Hindlimb muscle (tissue), 1 donor: ENCODE measurements around the gene TIMM23. TPM values are rescaled to one million over a fixed set of nuclear protein-coding genes. Genes with fewer than 3 reads are reported as not detected.
"Not testable (repeated sequence)": the region's sequence is repeated elsewhere in the genome, so short reads cannot be mapped to it uniquely, and the experiment has no call there.

ENCODE experiments used
- DNase-seq: peaks from one replicate; pipeline ENCODE4 v3.0.0-alpha.2; 2013
- polyA plus RNA-seq: library from polyadenylated mRNA; unstranded; fragments of 120-200 nt; gene quantifications from one replicate; pipeline ENCODE4 v1.2.1, GENCODE V29; 2013; ENCODE audit not compliant: insufficient read length

The TIMM23 gene
- polyA plus RNA-seq, 1 donor = 49.5 TPM

DNA sequence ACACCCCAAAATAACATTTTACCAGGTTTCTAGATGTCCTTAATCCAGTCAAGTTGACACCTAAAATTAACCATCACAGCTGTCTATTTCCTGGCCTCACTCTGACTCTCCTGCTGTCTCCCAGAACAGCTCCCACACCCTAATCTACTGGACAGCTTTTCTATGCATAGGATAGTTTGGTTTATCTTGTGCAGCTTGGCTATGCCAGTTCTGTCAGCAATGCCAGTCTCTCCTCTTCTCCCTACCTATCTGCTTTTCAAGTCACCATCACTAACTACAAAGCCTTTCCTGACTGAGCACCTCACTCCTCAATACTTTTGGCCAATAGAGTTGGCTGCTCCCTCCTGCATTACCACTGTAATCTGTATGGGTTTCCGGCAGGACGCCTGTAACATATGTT is 53.1 kb downstream of the TIMM23 start:
- DNase-seq = no peak

DNA sequence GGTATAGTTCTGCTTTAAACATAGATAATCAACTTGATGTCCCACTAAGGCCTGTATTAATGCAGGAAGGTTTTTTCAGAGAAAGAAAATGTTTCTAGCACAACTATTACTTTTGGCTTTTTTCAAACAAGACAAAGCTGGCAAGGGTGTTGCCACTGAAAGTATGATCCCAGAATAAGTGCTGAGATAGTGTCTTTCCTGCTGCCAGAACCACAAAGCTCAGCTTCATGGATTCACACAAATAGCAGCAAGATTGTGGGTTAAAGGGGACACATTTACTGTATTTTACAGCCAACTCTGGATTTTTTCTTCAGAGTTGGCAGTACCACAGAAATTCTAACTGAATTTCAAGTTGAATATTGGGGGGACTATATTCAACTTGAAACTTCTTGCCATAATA is 53.8 kb downstream of the TIMM23 start:
- no peak for DNase-seq

DNA sequence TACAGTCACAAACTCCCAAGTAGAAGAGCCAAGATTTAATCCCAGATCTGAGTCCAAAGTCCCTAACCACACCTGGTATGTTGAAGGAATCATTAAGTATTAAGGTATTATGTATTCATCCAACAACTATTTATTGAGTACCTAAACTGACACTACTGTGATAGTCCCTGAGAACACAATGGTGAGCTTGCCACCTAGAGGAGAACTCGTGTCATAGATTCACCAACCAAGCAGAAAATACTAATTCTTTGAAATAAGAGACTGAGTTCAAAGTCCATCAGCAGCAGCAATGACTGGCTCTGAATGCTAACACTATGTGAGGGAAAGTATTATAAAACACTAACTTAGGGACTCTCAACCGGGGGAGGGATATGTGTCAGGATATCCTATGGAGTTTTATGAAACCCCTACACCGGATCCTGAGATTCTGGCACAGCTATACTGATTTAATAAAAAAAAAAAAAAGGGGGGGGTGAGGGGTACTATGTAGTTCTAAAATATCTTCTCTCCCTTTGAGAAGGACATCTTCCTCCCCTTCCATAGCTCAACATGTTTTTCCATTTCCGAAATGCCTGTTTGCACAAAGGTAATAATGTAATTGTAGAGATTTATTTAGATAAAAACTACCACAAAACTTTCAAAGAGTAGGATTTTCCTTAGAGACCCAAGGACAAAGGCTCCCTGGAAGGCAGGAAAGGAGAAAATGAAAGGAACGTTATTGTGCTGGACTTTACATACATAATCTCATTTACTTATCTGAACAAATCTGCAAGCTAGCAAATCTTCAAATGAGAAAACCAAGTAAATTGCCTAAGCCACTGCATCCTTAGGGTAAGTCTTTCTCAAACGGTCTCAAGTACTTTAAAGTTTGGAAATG is 56.5 kb downstream of the TIMM23 start:
- no peak for DNase-seq

DNA sequence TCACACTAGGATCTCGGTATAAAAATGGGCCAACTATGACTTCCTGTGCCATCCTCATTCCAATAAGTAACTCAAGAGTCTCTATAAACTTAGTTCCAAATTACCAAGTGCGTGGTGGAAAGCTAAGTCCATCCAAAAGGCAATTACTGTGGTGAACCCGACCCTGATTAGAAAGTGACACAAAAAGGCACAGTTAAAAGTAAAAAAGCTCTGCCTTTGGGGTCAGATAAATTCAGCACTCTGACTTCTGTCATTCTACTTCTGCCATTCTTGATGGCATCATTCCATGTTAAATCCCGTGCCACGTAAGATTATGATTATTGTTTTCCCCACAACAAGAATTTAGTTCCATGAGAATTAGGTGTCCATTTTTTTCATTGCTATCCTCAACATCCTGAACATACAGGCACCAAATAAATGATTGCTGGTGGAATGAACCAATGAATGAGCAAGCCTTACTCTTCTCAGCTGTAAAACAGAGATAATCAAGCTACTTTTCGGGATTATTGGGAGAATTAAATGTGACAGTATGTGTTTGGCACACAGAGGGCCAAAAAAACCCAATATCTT is 57.3 kb downstream of the TIMM23 start:
- no peak for DNase-seq

DNA sequence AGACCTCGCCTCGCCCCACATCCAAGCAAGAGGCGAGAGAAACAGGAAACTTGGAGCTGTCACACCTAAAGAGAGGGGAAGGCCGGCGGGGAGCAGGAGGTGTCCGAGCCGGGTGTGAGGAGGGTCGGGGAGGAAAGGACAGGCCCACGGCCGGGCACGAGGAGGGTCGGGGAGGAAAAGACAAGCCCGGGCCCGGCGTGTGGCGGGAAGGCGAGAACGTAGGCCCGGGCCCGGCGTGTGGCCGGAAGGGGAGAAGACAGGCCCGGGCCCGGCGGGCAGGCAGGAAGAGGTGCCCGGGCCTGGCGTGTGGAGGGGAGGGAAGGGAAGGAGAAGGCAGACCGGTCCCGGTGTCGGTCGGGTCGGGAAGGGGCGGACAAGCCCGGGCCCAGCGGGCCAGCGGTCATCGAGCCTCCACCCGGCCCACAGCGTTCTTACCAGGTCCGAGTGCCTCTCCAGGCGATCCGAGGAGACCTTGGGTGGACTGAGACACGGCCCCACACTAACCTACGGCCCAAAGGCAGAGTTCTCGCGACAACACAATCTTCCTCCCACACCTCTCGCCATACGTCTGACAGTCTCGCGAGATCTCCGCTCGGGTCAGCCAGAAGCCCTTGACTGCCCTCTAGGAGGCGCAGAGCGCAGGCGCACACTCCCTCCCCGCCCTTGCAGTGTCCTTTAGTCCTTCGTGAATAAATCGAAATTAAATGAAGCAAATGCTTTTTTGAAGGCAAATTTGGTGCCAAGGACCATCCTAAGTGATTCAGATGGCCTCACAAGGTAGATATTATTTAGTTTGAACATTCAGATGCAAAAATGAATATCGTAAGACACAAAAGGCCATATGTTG is 58.0 kb downstream of the TIMM23 start, which contains the start of gene NCOA4:
TSS of gene NCOA4 (minus strand) at position 533 of the 847 bp plus-strand sequence. CDS start 13,943 bp downstream, outside the sequence.
- DNase-seq = peak; percentile 98

DNA sequence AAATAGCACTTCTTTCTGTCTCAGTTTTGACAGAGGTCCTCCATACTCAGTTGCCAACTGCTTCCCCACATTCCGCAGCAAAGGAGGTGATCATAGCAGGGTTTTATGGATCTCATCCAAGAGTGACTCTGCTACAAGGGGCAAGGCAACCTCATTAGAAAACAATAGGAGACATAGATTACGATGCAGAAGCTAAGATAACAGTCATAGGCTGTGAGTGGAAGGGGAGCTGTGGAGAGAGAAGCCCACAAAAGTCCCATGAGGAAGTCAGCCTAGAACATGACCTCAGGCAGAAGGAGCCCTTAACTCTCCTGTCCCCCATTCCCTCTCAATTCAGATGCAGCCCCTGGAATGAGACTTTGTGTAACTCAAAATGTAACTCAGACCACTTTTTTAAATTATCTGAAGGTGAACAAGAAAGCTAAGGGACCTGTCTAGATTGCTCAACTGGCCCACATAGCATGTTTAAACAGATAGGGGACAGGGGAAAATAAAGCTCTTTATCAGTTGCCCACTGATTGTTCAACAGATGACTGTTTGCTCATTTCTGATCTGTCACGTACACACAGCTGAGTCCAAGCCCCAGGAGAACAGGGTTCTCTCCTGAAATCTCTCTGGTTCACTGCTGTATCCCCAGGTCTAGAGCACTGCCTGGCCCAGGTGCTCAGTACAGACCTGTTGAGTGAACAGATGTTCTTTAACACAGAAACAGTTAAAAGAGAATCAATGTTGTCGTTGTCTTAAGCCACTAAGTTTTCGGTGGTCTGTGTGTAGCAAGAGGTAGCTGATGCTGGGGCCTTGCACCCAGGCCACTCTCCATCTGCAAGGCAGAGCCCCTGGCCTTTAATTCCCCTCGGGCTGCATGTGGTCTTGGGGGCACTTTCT is 59.6 kb downstream of the TIMM23 start:
- DNase-seq = no peak

DNA sequence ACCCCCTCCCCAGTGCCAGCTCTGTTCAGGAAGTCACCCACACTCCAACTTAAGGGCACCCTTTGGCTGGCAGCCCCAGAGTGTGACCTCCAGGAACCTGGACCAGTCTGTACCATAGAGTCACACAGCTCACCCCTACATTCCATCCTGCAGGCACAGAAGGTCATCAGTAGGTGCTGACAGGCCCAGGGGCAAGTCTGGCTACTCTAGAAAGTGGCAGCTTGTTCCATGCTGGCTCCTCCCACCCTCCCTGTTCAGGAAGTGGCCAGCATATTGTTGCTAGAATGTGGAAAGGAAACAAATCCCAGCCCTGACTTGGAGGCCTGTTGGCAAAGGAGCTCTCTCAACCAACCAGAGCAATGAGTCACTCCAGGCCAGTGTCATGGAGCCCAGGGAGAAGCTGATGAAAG is 61.3 kb downstream of the TIMM23 start:
- no peak for DNase-seq

DNA sequence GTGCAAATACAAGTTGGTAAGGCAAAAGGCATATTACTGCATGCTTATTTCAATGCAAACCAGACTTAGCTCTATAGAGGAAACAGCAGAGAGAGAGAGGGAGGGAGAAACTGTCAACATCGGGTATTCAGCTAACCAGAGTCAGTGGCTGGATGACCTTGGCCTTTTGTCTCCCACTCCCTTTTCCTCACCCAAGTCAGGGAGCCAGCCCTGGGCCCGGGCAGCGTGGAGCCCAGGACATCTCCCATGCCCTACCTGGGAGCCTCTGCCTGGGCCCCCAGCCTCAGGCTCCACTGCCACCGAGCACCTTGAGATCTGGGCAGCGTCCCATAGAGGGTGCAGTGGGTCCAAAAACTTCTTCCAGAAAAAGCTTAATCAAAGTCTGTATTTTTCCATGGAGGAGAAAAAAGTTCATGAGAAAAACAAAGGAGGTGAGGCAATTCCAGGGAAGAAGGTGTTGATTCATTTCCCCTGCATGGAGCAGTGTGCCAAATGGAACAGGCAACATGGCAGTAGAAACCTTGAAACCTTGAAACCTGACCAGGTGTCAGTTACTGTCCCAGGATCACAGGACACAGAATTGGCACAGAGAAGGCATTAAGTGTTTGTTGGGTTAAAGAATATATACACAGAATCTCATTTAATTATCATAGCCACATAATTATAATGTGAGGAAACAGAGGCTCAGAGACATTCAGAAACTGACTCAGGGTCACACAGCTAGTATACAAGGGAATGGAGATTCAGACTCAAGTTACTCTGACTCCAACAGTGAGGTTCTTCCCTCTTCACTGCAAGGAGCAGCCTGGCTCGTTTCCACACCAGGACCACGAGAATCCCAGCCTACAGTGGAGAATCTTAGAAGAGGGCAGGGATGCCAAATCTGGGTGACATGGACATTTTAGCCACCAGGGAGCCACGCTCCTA is 63.9 kb downstream of the TIMM23 start:
- DNase-seq = no peak

DNA sequence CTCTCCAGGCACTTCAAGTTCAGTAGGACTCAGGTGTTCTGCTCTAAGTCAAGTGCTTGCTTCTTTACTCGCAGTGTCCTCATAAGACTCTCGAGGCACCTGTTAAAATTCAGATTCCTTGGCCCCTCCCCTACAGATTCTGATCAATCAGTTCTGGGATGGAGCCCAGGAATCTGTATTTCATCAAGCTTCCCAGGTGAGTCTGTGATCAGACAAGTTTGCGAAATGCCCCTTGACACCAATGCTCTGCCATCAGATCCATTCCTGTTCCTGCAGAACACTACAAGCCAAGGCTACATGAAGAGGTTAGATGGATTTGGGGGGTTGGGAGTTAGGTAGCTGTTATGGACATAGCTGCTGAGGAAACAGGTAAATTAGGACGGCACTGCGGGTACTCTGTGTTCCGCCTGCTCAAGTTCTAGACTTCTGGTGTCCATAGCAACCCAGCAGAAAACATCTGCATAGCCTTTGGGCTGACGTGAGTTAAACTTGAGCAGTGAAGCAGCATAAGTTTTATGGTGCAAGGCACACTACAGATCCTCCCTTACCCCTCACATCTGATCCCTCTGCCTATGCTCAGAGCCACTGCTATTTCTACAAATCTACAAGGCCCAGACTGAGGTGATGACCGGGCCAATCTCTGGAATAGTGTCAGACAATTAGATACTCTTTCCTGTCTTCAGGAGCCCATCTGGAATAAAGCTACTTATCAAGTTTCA is 65.0 kb downstream of the TIMM23 start:
- no peak for DNase-seq

DNA sequence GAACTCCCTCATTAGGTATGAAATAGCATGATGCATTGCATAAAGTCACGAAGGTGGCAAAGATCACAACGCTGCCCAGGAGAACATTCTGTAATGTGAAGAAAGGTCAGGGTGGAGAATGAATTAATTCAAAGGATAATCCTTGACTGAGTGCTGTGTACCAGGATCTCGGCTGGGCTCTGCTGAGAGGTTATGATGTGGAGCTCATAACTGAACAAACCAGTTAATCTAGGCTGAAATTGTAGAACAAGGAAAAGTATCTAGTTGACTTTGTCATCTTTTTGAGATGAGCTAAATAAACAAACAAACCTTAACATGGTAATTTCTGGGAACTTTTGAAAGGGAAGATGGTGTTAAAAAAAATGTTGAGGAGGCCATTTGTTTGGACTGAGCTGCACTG is 67.7 kb downstream of the TIMM23 start:
- DNase-seq = no peak

DNA sequence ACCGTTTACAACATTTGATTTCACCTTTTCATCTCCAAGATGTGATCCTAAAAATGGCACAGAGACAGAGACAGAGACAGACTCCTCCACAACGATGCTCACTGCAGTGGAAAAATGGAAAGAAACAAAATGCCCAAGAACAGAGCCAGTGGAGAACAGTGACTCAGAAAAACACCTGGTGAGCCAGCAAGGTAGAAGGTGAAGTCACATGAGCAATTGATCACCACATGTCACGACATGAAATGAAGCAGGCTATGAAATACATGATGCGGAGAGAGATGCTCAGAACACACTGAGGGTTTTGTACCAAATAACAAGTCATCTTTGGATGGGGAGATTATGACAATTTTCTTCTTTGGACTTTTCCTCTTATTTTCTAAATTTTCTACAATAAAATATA is 70.2 kb downstream of the TIMM23 start:
- no peak for DNase-seq

DNA sequence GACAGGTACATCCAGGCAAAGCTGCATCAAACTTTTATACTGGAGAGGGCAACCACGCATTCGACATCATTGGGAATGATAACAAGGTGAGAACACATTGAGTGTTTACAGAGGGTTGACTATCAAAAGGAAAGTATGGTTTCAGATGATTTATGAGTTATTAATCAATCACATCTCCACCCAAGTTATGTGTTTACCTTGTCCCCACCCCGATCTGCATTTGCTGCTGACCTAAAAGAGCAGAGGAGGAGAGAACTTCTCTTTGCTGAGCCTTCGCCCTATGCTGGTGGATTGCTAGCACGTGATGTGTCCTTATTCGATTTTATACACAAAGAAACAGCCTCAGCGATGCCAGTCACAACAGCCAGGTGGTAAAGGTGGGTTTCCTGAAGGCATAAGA is 74.0 kb downstream of the TIMM23 start, which contains the start of gene MSMB:
TSS of gene MSMB (minus strand) at position 9 of the 400 bp plus-strand sequence. CDS start 32 bp downstream, outside the sequence.
- DNase-seq = no peak

DNA sequence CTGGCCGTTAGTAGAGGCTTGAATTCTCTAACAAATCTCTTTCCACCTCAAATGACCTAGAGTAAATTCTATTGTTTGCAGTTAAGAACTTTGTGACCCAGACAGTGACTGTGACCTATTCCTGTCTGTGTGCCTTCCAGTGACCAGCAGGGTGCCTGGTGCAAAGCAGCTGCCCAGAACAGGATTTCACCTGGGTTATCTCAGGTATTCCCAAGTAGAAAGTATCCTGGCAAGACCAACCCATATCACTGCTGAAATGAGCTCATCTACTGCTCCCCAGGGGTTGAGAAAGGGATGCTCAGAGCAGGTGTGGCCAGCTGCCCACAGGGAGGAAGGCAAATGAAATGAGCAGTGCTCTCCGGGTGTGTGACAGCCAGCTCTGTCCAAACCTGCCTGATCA is 75.9 kb downstream of the TIMM23 start:
- no peak for DNase-seq

DNA sequence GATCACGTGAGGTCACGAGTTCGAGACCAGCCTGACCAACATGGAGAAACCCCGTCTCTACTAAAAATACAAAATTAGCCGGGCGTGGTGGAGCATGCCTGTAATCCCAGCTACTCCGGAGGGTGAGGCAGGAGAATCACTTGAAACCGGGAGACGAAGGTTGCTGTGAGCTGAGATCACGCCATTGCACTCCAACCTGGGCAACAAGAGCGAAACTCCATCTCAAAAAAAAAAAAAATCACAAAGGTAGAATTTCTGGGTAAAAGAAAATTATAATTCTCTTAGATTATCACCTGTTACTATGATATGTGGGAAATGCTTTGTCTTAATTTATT is 77.2 kb downstream of the TIMM23 start:
- DNase-seq = not testable (repeated sequence)

DNA sequence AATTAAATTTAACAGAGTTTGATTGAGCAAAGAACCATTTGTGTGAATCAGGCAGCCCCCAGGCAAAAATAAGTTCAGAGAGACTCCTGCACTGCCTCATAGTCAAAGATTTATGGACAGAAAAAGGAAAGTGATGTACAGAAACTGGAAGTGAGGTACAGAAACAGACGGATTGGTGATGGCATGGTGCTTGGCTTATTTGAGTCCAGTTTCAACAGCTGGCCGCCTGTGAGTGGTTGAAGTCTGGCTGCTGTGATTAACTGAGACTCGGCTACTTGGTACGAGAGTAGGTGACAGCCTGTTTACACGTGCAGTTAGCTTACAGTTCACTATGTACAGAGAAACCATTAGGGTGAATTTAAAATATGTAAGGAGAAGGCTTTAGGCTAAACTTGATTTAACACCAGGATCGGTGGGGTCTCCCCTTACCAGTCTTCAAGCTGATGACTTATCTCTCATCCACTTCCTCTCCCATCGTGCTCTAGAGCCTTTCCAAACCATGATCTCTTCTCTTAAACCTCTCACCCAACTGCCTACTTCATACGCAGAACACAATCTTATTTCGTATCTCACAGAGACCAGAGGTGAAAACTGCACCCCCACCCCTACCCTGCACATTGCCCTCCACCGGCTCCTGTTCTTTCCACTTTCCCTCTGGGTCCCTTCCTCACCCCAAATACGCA is 78.8 kb downstream of the TIMM23 start:
- no peak for DNase-seq

DNA sequence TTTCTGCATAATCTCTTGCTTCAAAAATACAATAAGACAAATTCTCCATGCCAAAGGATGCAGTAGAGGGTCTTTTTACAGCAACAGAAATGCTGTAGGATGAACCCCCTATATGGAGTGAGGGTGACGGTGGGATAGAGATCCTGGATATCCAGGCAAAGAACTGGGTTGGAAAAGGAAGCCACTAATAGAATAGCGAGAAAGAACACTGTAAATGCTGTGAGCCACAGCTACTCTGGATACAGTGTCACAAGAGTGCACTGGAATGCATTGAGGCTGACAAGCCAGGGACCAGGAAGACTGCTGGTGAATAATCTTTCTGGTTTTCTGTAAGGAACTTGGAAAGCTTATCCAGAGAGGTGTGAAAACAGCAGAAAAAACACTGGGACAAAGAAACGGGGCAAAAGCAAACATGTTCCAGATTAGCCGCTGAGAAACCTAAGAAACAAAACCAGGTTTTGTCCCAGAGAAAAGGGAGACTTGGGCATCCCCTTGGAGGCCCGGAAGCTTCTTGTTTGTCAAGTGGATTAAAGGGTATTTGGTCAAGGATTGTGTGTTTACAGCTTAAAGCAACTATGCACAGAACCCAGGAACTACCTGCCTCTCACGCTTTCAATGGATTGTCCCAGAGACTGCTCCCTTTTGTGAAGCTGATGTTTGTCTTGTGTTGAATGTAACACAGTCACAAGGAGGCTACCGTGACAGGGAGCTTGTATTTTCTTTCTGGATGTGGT is 79.9 kb downstream of the TIMM23 start:
- DNase-seq = no peak

DNA sequence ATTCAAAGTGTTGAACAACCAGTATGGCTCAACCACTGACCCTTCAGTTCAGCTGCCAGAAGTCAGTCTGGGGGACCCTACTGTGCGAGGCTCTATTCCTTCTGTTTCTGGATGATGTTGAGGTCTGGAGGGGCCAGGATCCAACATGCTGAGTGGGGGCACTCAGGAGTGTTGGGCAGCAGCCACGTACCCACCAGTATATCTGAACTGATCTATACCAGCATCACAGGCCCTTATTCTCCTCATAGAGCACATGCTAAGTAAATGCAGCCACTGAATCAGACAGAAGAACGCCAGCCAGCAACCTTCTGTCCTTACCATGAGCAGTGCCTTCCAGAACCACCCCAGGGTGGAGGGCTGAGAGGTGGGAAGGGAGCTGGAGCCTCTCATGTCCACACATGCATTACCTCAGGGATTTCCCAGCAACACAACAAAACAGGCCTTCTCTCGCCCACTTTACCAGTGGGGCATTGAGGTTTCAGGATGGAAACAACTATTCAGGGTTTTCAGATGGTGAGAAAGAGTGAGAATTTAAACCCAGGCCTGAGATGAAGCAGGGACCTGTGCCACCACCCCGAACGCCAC is 80.6 kb downstream of the TIMM23 start:
- DNase-seq = no peak
